Measurements from ENCODE around the gene NFATC1.

NFATC1 gene

DNA sequence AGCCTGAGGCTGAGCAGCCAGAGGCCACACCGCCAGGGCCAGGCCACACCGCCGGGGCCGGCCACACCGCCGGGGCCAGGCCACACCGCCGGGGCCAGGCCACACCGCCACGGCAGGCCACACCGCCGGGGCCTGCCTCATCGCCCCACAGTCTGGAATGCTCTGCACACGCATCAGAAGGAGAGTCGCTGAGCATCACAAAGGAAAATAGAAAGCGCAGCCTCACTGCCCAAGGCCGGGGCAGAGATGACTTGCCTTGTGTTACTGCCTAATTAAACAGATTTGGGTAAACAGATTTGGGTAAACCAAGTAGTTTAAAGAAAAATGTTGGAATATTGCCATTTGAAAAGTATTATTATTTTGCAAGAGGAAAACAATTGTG, 10.4 kb upstream of the NFATC1 start:
- no peak for TF ChIP-seq POLR2AphosphoS5 (IDR thresholded peaks at IDR 0.05; ENCODE audit: low read depth, low read length)
- TF ChIP-seq TAF1 (IDR thresholded peaks at IDR 0.05; ENCODE audit: borderline replicate concordance, insufficient read depth, low read length), result no peak
- TF ChIP-seq, protein P1, sequence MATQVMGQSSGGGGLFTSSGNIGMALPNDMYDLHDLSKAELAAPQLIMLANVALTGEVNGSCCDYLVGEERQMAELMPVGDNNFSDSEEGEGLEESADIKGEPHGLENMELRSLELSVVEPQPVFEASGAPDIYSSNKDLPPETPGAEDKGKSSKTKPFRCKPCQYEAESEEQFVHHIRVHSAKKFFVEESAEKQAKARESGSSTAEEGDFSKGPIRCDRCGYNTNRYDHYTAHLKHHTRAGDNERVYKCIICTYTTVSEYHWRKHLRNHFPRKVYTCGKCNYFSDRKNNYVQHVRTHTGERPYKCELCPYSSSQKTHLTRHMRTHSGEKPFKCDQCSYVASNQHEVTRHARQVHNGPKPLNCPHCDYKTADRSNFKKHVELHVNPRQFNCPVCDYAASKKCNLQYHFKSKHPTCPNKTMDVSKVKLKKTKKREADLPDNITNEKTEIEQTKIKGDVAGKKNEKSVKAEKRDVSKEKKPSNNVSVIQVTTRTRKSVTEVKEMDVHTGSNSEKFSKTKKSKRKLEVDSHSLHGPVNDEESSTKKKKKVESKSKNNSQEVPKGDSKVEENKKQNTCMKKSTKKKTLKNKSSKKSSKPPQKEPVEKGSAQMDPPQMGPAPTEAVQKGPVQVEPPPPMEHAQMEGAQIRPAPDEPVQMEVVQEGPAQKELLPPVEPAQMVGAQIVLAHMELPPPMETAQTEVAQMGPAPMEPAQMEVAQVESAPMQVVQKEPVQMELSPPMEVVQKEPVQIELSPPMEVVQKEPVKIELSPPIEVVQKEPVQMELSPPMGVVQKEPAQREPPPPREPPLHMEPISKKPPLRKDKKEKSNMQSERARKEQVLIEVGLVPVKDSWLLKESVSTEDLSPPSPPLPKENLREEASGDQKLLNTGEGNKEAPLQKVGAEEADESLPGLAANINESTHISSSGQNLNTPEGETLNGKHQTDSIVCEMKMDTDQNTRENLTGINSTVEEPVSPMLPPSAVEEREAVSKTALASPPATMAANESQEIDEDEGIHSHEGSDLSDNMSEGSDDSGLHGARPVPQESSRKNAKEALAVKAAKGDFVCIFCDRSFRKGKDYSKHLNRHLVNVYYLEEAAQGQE (IDR thresholded peaks at IDR 0.05; ENCODE audit: insufficient read depth in 1 of 2, low read depth in 2 of 2, low read length in 2 of 2), result no peak
- no peak for TF ChIP-seq SIN3A (IDR thresholded peaks at IDR 0.05; ENCODE audit: borderline replicate concordance, insufficient read depth, low read length)
- TF ChIP-seq FOXP2 (optimal IDR thresholded peaks at IDR 0.05; ENCODE audit: borderline replicate concordance, extremely low read depth, extremely low read length, insufficient read depth), result no peak

DNA sequence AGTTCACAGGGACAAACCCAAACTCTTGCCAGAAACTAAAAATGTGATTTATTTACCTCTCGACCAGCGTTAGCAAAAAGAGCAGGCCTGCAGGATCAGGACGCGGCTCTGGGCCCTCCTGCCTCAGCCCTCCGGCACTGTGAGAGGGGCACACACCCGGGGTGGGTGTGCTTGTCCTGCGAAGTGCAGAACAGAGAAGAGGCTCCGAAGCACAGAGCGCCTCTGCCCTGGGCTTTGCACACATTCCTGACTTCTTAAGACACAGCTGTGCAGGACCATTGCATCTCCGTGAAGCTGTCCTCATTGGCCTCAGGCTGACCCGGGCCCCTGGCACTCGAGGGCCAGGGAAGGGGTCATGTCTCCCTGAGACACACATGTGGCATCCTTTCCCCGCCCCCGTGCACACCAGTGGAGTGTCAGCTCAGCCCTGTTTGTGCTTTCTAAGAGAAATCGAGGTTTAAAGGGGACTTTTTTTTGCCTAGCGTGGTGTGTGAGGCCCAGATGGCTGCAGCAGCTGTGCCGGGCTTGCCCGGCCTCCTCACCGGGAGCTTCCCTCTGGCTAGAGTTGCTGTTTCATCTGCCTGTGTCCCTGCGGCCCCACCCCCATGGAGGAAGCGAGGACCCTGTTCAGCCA, 9.9 kb upstream of the NFATC1 start:
- no peak for TF ChIP-seq FOXP2 (optimal IDR thresholded peaks at IDR 0.05; ENCODE audit: borderline replicate concordance, extremely low read depth, extremely low read length, insufficient read depth)
- TF ChIP-seq POLR2AphosphoS5 (IDR thresholded peaks at IDR 0.05; ENCODE audit: low read depth, low read length), result no peak
- TF ChIP-seq TAF1 (IDR thresholded peaks at IDR 0.05; ENCODE audit: borderline replicate concordance, insufficient read depth, low read length), result no peak
- TF ChIP-seq, protein P1 (IDR thresholded peaks at IDR 0.05; ENCODE audit: insufficient read depth in 1 of 2, low read depth in 2 of 2, low read length in 2 of 2), result no peak
- TF ChIP-seq SIN3A (IDR thresholded peaks at IDR 0.05; ENCODE audit: borderline replicate concordance, insufficient read depth, low read length), result no peak

DNA sequence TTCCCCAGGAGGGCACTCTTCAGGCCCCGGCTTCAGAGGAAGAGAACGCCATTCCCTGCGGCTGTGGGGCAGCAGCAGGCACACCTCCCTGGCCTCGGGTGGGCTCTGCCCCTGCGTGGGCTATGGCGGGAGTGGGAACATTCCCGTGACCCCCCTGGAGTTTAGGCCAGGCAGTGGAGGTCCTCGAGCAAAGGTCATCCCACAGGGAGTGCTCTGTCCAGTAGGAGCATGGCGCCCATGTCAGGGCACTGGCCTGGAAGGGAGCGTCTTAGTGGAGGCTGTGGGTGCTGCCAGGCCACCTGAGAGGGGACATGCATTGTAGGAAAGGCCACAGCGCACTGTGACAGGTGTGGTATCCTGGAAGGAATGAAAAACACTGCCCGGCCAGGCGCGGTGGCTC, 9.2 kb upstream of the NFATC1 start:
- TF ChIP-seq SIN3A (IDR thresholded peaks at IDR 0.05; ENCODE audit: borderline replicate concordance, insufficient read depth, low read length), result no peak
- TF ChIP-seq FOXP2 (optimal IDR thresholded peaks at IDR 0.05; ENCODE audit: borderline replicate concordance, extremely low read depth, extremely low read length, insufficient read depth), result no peak
- TF ChIP-seq, protein P1 (IDR thresholded peaks at IDR 0.05; ENCODE audit: insufficient read depth in 1 of 2, low read depth in 2 of 2, low read length in 2 of 2), result no peak
- TF ChIP-seq TAF1 (IDR thresholded peaks at IDR 0.05; ENCODE audit: borderline replicate concordance, insufficient read depth, low read length), result no peak
- no peak for TF ChIP-seq POLR2AphosphoS5 (IDR thresholded peaks at IDR 0.05; ENCODE audit: low read depth, low read length)

DNA sequence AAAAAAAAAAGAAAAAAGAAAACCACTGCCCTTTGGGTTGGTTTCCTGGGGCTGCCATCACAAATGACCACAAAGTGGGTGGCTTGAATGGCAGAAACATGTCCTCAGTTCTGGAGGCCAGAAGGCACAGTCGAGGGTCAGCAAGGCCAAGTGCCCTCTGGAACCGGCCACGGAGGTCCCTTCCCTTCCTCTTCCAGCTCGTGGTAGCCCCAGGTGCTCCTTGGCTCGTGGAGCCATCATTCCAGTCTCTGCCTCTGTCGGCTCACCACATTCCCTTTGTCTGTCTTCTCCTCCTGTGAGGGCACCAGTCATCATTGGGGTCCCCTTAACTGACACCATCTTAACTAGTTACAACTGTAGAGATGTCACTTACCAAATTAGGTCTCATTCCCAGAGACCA, 8.5 kb upstream of the NFATC1 start:
- TF ChIP-seq FOXP2 (optimal IDR thresholded peaks at IDR 0.05; ENCODE audit: borderline replicate concordance, extremely low read depth, extremely low read length, insufficient read depth) (no peak), POLR2AphosphoS5 (IDR thresholded peaks at IDR 0.05; ENCODE audit: low read depth, low read length) (no peak), SIN3A (IDR thresholded peaks at IDR 0.05; ENCODE audit: borderline replicate concordance, insufficient read depth, low read length) (no peak), TAF1 (IDR thresholded peaks at IDR 0.05; ENCODE audit: borderline replicate concordance, insufficient read depth, low read length) (no peak)
- TF ChIP-seq, protein P1 (IDR thresholded peaks at IDR 0.05; ENCODE audit: insufficient read depth in 1 of 2, low read depth in 2 of 2, low read length in 2 of 2), result no peak
